Measurements from ENCODE around the gene EMP1. TPM values are rescaled to one million over a fixed set of nuclear protein-coding genes. Genes with fewer than 3 reads are reported as not detected.

Gene EMP1
- total and polyA plus RNA-seq, 12 donors = 46.2 to 403 (median 88.5) TPM

DNA sequence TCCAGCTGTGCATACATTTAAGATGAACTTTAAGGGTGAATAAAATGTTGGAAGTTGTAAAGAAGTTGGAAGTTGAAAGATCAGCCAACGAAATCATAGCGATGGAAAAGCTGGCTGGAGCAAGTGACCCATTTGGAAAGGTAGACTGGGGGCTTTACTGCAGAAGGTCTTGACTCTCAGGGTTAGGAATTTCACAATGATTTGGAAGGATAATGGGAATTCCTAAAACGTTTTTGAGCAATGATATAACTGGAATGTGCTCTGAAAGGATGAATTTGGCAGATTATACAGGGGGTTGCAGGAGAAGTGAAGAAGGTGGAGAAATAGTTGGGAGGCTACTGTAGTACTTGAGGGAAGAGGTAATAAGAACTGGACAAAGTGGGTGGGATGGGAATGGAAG is 27.4 kb downstream of the EMP1 start:
- H3K36me3 ChIP-seq = peaks cover 0 to 16% (median 0%) of the 10 kb centered on the region in 9 donors
- peaks cover 0 to 10% (median 0%) of the 10 kb centered on the region in 9 donors for H3K4me1 ChIP-seq
- H3K9me3 ChIP-seq = no peaks in the 10 kb centered on the region
- H3K4me3 ChIP-seq = no peak overlapping the region
- no peak for DNase-seq
- H3K27ac ChIP-seq = no peak overlapping the region
- intact Hi-C loops (cut with DNase I) = no loop called here
- TF ChIP-seq, protein P1, sequence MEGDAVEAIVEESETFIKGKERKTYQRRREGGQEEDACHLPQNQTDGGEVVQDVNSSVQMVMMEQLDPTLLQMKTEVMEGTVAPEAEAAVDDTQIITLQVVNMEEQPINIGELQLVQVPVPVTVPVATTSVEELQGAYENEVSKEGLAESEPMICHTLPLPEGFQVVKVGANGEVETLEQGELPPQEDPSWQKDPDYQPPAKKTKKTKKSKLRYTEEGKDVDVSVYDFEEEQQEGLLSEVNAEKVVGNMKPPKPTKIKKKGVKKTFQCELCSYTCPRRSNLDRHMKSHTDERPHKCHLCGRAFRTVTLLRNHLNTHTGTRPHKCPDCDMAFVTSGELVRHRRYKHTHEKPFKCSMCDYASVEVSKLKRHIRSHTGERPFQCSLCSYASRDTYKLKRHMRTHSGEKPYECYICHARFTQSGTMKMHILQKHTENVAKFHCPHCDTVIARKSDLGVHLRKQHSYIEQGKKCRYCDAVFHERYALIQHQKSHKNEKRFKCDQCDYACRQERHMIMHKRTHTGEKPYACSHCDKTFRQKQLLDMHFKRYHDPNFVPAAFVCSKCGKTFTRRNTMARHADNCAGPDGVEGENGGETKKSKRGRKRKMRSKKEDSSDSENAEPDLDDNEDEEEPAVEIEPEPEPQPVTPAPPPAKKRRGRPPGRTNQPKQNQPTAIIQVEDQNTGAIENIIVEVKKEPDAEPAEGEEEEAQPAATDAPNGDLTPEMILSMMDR (IDR thresholded peaks at IDR 0.05) = no peak
- WGBS, 2 donors = 62 to 67% methylated on average over 3 of the region's 3 CpGs
- H3K27me3 ChIP-seq = peaks cover 0 to 7% (median 0%) of the 10 kb centered on the region in 7 donors
- ATAC-seq = no peak

DNA sequence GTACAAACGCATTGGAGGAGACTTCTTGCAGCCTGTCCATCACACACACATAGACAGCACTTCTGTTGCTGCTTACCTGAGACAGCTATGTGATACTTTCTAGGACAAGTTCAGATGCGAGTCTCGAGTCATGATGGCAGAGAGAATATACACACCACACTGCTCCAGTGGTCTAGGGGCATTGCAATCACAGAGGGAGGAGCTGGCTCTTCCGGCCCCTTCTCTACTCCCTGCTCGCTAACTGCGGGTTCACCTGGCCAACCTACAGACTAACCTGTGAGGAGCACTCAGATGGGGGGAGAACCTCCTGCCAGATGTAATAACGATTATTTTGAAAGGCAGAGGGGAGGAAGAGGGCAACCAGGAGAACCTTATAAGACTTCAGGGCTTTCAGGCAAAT is 30.7 kb downstream of the EMP1 start:
- ATAC-seq (no peak), DNase-seq (no peak)
- Histone ChIP-seq H3K36me3 (no peaks in the 10 kb centered on the region), H3K27me3 (peaks cover 0 to 7% (median 0%) of the 10 kb centered on the region in 7 donors), H3K27ac (no peak overlapping the region), H3K9me3 (peaks cover 0 to 4% (median 0%) of the 10 kb centered on the region in 11 donors), H3K4me1 (peaks cover 0 to 14% (median 0%) of the 10 kb centered on the region in 9 donors), H3K4me3 (no peak overlapping the region)
- TF ChIP-seq, protein P1 (IDR thresholded peaks at IDR 0.05) = no peak
- whole genome bisulfite sequencing, 2 donors = 77 to 85% methylated on average over 7 of the region's 7 CpGs
- intact Hi-C loops (cut with DNase I) = no loop called here

DNA sequence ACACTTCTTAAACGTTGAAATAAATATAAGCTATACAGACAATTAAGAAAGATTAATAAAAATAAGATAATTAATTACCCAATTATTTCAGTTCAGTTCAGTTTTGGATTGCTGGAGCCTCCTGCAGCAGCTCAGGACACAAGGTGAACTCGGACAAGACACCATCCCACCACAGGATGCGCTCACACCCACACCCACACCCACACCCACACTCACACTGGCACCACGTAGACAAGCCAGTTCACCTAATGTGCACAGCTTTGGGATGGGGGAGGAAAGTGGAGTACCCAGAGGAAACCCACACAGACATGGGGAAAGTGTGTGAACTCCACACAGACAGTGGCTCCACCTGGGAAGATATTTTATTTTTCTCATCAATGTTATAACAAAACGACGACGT is 32.1 kb downstream of the EMP1 start:
- peaks cover 0 to 8% (median 0%) of the 10 kb centered on the region in 9 donors for H3K4me1 ChIP-seq
- H3K36me3 ChIP-seq = no peaks in the 10 kb centered on the region
- intact Hi-C loops (cut with DNase I) = no loop called here
- WGBS, 2 donors = 77 to 80% methylated on average over 7 of the region's 7 CpGs
- ATAC-seq (no peak), DNase-seq (no peak)
- peaks cover 0 to 9% (median 0%) of the 10 kb centered on the region in 11 donors for H3K9me3 ChIP-seq
- H3K27me3 ChIP-seq = peaks cover 0 to 7% (median 0%) of the 10 kb centered on the region in 7 donors
- H3K4me3 ChIP-seq = no peak overlapping the region
- TF ChIP-seq, protein P1 (IDR thresholded peaks at IDR 0.05) = no peak
- H3K27ac ChIP-seq = no peak overlapping the region

DNA sequence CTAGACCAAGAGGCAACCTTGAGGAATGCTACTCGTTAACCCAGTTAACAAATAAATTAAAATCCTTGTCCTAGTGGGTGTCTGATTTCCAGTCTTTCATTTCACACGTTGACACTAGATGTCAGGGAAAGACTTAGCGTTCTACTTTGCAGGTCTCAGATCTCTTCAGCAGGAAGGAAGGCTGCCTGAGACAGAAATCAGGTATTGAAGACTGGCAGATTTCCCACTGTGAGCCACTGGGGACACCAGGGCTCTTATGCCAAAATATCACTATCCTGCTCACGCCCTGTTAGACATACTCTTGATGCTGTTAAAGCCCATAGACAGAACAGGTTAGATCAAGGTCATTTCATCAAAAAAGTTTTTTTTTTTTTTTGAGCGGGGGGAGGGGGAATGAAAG is 33.0 kb downstream of the EMP1 start:
- WGBS, 2 donors = 55 to 58% methylated on average over 5 of the region's 5 CpGs
- no peaks in the 10 kb centered on the region for H3K36me3 ChIP-seq
- intact Hi-C loops (cut with DNase I) = no loop called here
- no peak overlapping the region for H3K4me3 ChIP-seq
- H3K4me1 ChIP-seq = peaks cover 0 to 8% (median 0%) of the 10 kb centered on the region in 9 donors
- TF ChIP-seq, protein P1 (IDR thresholded peaks at IDR 0.05) = no peak
- DNase-seq (no peak), ATAC-seq (no peak)
- peaks cover 0 to 9% (median 0%) of the 10 kb centered on the region in 11 donors for H3K9me3 ChIP-seq
- H3K27me3 ChIP-seq = peaks cover 0 to 7% (median 0%) of the 10 kb centered on the region in 7 donors
- no peak overlapping the region for H3K27ac ChIP-seq
